Measurements from ENCODE around the gene SPATS2L. TPM values are rescaled to one million over a fixed set of nuclear protein-coding genes. Genes with fewer than 3 reads are reported as not detected.
A peak's percentile ranks its signal among the peaks of the same experiment; 100 is the strongest.

Gene SPATS2L
- total RNA-seq, 1 donor from 2014 or later, result 29.1 TPM

- no peaks in the 10 kb centered on the region for H3K9me3 Mint-ChIP-seq
- Histone ChIP-seq H3F3A (ENCODE audit: low read depth) (peaks cover 29% of the 10 kb centered on the region), H4K20me1 (ENCODE audit: low read depth) (no peaks in the 10 kb centered on the region), H3K9ac (no peak overlapping the region), H3K9me3 (ENCODE audit: low read depth) (no peaks in the 10 kb centered on the region), H3K27ac (peak overlapping the region; percentile 20), H3K79me2 (ENCODE audit: low read depth) (peaks cover 7% of the 10 kb centered on the region), H3K4me1 (peaks cover 56% of the 10 kb centered on the region), H3K36me3 (no peaks in the 10 kb centered on the region), H3K27me3 (no peaks in the 10 kb centered on the region), H2AFZ (replicated peaks) (no peak overlapping the region), H3K4me3 (no peak overlapping the region), H3K4me2 (no peak overlapping the region)
- H3K27ac Mint-ChIP-seq, result peak overlapping the region; percentile 85
- H3K36me3 Mint-ChIP-seq, result peaks cover 7% of the 10 kb centered on the region
- H3K4me3 Mint-ChIP-seq, result peak overlapping the region; percentile 21
- TF ChIP-seq, protein P1, sequence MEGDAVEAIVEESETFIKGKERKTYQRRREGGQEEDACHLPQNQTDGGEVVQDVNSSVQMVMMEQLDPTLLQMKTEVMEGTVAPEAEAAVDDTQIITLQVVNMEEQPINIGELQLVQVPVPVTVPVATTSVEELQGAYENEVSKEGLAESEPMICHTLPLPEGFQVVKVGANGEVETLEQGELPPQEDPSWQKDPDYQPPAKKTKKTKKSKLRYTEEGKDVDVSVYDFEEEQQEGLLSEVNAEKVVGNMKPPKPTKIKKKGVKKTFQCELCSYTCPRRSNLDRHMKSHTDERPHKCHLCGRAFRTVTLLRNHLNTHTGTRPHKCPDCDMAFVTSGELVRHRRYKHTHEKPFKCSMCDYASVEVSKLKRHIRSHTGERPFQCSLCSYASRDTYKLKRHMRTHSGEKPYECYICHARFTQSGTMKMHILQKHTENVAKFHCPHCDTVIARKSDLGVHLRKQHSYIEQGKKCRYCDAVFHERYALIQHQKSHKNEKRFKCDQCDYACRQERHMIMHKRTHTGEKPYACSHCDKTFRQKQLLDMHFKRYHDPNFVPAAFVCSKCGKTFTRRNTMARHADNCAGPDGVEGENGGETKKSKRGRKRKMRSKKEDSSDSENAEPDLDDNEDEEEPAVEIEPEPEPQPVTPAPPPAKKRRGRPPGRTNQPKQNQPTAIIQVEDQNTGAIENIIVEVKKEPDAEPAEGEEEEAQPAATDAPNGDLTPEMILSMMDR (IDR thresholded peaks at IDR 0.05), result no peak
- no peak for TF ChIP-seq EZH2phosphoT487 (IDR thresholded peaks at IDR 0.05)
- no peak for TF ChIP-seq EZH2 (IDR thresholded peaks at IDR 0.05)
- no peaks in the 10 kb centered on the region for H3K27me3 Mint-ChIP-seq (ENCODE audit: insufficient read depth, low read depth)
- peak; percentile 38 for DNase-seq (ENCODE audit: low spot score)
- peaks cover 56% of the 10 kb centered on the region for H3K4me1 Mint-ChIP-seq
Measured at GRCh38 chr2:200382874-200383273, 76.4 kb downstream of the SPATS2L start.

DNA sequence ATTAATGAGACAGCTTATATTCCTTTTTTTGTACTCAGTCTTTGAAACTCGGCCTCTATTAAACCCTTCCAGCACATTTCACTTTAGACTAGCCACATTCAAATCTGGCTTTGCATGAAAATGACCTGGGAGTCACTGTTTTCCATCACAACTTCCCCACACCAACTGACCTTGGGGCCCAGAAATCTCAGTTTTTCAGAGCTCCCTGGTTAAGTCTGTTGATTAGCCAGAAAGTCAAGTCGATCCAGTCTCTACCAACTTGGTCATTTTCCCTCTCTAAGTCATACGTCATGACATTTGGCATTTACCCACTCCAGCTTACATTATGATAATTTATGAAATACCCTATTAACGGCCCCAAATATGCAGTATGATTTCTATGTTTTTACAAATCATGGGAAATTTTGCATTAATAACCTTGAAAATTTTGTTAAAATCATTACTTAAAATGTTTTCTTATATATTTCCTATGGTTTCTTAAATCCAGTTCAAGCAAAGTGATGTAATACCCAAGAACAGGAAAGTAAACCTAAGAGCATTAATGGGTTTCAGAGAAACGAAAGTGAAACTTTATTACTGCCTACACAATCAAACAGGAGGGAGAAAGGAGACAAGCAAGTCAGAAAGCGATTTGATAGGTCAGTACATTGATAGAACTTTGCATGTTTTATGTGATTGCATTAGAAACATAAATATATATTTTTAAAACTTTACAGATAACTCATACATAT is 77.1 kb downstream of the SPATS2L start:
- H3K27ac ChIP-seq, result no peak overlapping the region
- Mint-ChIP-seq H3K27me3 (ENCODE audit: insufficient read depth, low read depth) (no peaks in the 10 kb centered on the region), H3K9me3 (no peaks in the 10 kb centered on the region), H3K4me1 (peaks cover 50% of the 10 kb centered on the region), H3K27ac (peak overlapping the region; percentile 55), H3K36me3 (peaks cover 9% of the 10 kb centered on the region), H3K4me3 (no peak overlapping the region)
- H3K4me1 ChIP-seq, result peaks cover 49% of the 10 kb centered on the region
- no peak overlapping the region for H3K4me2 ChIP-seq
- H3F3A ChIP-seq (ENCODE audit: low read depth), result peaks cover 27% of the 10 kb centered on the region
- peaks cover 7% of the 10 kb centered on the region for H3K79me2 ChIP-seq (ENCODE audit: low read depth)
- H3K36me3 ChIP-seq, result no peaks in the 10 kb centered on the region
- H3K9me3 ChIP-seq (ENCODE audit: low read depth), result no peaks in the 10 kb centered on the region
- TF ChIP-seq EZH2phosphoT487 (IDR thresholded peaks at IDR 0.05) (no peak), EZH2 (IDR thresholded peaks at IDR 0.05) (no peak)
- TF ChIP-seq, protein P1 (IDR thresholded peaks at IDR 0.05), result no peak
- no peaks in the 10 kb centered on the region for H3K27me3 ChIP-seq
- H2AFZ ChIP-seq (replicated peaks), result no peak overlapping the region
- H4K20me1 ChIP-seq (ENCODE audit: low read depth), result no peaks in the 10 kb centered on the region
- DNase-seq (ENCODE audit: low spot score), result no peak
- H3K4me3 ChIP-seq, result no peak overlapping the region
- no peak overlapping the region for H3K9ac ChIP-seq

DNA sequence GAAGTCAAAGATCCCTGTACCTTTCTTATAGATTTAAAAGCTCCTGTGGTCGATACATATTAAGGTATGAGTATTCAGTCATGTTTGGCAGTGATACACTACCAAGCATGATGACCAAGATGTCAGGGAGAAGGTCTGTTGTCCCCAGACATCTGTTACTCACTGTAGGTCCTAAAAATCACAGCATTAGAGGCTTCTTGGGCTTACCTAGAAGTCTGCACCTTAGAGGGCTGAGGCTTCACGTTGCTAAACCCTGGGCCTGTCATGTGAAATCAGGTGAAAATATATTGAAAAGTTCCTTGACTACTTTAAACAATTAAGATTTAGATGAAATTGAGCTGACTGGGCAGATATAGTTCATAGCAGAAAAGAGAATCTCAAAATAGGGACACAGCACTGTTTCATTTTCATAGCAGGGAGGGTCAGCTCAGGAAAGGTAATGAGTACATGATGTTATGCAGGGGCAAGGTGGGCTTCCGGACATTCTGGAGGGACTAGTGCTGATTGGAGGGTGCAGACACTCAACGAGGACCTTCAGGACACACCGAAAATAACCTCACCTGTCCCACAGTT is 78.7 kb downstream of the SPATS2L start:
- Mint-ChIP-seq H3K9me3 (no peaks in the 10 kb centered on the region), H3K4me3 (no peak overlapping the region), H3K4me1 (peaks cover 34% of the 10 kb centered on the region), H3K27ac (no peak overlapping the region), H3K27me3 (ENCODE audit: insufficient read depth, low read depth) (no peaks in the 10 kb centered on the region), H3K36me3 (peaks cover 20% of the 10 kb centered on the region)
- DNase-seq (ENCODE audit: low spot score), result no peak
- peaks cover 7% of the 10 kb centered on the region for H3K79me2 ChIP-seq (ENCODE audit: low read depth)
- H3K4me3 ChIP-seq, result no peak overlapping the region
- no peaks in the 10 kb centered on the region for H4K20me1 ChIP-seq (ENCODE audit: low read depth)
- H3K36me3 ChIP-seq, result no peaks in the 10 kb centered on the region
- H3K4me1 ChIP-seq, result peaks cover 35% of the 10 kb centered on the region
- TF ChIP-seq EZH2 (IDR thresholded peaks at IDR 0.05) (no peak), EZH2phosphoT487 (IDR thresholded peaks at IDR 0.05) (no peak)
- TF ChIP-seq, protein P1 (IDR thresholded peaks at IDR 0.05), result no peak
- H2AFZ ChIP-seq (replicated peaks), result no peak overlapping the region
- H3K27me3 ChIP-seq, result no peaks in the 10 kb centered on the region
- no peaks in the 10 kb centered on the region for H3K9me3 ChIP-seq (ENCODE audit: low read depth)
- peaks cover 10% of the 10 kb centered on the region for H3F3A ChIP-seq (ENCODE audit: low read depth)
- H3K4me2 ChIP-seq, result no peak overlapping the region
- no peak overlapping the region for H3K27ac ChIP-seq
- H3K9ac ChIP-seq, result no peak overlapping the region
